Measurements from ENCODE around the gene SYT2.
A peak's percentile ranks its signal among the peaks of the same experiment; 100 is the strongest.
"Not testable (repeated sequence)": the region's sequence is repeated elsewhere in the genome, so short reads cannot be mapped to it uniquely, and the experiment has no call there.

Gene SYT2

GRCh38 chr1:202590975-202591411 is 119.3 kb downstream of the SYT2 start:
- no peak for DNase-seq (ENCODE audit: low read depth in 2 of 2)

DNA sequence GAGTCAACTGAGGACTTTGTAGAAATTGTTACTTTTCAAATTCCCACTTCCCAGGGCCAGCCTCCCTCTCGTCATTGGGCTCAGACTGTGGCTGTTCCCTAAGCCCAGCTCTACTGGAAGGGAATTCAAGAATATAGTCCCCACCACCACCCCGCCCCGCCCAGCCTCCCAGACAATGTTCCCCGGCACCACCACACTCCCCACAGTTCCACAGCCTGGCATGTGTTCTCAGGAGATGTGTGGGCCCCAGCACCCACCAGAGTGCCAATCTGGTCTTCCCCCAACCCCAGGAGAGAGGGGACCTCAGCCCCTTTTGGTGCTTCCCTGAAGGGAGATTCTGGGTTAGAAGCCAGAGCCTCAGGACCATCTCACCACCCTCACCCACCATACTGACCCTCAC is 120.1 kb downstream of the SYT2 start:
- DNase-seq (ENCODE audit: low read depth in 2 of 2), result no peak

DNA sequence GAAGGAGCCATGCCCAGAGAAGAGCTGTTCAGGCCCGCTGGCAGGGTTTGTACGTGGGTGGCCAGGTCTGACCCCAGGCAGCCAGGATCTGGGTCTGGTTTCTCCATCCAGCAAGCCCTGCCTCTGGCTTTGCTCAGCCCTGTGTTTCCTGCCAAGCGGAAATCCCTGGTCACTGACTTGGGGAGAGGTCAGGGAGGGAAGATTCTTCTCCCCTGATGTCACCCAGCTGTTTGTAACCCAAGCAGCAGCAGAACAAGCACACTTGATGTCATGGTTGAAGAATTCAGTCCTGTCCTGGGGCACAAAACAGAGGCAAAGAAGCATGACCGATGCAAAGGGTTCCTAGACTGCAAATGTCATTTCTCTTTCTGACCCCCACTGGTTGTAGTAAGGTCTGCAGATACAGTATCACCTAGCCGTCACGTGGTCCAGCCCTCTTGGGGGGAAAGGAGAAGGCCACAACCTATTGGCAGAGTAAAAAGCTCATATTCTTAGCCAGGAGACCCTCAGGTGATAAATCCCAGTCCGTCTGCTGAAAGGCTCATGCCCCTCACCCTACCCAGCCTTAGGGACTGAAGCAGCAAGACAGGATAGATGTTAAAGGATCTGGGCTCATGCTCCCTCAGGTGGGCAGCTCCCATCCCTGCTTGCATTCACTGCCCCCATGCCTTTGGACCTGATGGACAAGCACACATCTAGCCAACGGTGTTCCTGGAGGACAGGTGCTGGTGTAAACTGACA is 120.9 kb downstream of the SYT2 start:
- DNase-seq (ENCODE audit: low read depth in 2 of 2), result peak; percentile 88 to 90

DNA sequence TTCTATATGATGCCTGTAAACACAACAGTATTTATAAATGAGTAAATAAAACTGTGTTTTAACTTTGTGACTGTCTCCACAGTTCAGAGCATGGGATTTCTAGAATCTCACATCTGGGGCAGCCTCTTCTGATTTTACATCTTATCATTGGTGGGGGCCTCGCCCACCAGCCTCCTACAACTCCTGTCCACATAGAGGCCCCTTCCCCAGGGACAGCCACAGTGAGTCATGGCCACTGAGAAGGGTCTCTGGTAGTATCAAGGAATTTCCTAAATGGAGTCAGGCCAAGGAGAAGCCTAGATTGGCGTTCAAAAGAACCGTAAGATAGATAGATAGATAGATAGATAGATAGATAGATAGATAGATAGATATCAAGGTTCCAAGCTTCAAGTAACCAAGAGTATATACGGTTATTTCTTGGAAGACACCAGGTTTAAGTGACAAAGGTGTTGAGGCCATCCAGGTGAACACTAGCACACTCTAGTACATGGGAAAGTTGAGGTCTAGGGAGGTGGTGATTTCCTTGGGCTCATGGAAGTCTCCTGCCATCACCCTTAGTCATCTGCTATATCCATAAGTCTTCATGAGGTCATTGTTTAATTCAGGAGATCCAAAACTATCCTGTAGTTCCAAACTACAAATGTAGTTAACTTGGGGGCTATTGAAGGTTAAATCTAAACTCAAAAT is 121.6 kb downstream of the SYT2 start:
- no peak for DNase-seq (ENCODE audit: low read depth in 2 of 2)

DNA sequence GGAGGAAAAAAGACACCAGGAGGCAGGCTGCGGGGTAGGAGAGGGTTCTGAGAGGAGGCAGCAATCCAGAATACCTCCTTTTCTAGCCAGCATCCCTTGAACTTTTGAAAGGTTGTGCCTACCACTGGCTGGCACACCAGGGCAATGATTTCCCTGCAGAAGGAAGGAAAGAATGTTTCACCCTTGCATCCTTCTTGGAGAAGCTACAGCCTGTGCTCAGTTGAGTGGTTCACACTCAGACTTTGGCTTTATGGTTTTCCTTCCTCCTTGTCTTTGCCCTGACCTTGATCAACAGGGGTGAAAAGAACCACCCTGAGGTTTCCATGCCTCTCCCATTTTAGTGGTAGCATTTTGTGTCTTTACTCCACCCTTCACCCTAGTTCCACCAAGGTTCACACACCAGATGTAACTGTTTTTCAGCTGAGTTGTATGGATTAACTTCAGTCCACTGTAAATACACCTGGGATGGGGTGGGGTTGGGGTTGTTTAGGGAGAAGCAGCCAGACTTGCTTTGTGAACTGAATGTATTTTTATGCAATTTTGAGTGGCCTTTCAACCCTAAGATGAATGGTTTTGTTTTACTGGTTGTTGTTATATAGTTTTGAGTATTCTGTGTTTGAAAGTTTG is 122.3 kb downstream of the SYT2 start:
- no peak for DNase-seq (ENCODE audit: low read depth in 2 of 2)

DNA sequence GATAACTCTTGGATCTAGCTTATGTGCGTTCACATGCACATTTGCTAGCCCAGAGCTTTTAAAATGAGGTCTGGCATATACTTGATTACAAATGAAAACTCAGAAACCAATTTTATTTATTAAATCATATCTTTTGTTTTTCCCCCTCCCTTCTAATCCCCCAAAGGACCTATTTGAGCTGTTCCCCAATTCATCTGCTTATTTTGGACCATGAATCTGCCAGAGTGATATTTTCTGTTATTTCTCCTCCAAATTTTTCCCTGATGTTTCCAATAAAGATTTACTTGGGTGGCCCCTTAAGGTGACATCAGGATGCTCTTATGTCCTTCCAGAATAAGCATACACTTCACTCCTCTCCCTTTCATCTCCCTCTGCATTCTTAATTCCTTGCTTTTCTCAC is 123.4 kb downstream of the SYT2 start:
- DNase-seq (ENCODE audit: low read depth in 2 of 2), result no peak

DNA sequence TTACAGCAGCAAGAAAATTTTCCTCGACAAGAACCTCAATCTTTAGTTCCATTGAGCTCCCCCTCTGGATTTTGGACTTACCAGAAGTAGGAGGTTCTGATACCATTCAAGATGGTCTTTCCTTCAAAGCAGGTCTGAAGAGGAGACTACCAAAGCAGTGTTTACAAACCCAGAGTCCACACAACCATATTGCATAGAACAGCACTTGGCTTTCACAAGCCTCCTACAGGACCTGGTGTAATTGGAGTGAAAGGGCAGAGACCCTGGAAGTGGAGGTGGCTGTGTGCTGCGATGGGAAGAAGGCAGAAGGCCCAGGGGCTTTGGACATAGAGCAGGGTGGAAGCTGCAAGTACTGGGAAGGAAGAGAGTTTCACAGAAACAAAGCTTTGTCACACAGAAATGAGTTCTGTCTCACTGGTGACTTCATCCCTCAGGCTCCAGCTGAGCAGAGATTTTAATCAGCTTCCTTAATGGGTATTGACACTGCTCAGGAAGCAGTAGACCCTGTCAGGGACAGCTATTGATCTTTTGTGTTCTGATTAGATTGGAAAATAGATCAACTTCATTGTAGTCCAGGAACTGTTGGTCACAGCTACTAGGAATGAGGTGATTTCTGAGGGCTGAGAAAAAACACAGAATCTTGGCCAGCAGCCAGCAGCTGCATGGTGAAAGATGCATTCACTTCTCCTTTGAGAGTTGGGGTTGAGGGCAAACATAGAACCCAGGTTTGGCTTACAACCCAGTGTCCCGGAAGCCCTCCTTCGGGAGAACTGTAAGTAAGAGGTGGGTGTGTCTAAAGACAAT is 124.0 kb downstream of the SYT2 start:
- DNase-seq (ENCODE audit: low read depth in 2 of 2), result no peak

DNA sequence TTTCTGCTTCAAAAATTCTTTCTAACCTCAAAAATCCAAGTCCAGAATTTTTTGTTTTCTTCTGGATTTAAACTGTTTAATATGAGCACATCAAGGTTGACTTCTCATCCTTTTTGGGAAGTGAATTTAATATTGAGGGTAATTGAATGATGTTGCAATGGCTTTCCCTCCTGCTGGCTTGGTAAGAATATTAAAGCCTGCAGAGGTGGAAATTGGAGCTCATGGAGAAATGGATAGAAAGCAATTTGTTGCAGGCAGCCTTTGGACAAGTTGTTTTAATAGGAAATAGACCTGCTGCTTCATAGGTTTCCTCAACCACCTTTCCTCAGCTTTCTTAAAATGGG is 124.7 kb downstream of the SYT2 start:
- peak; percentile 67 to 70 for DNase-seq (ENCODE audit: low read depth in 2 of 2)

GRCh38 chr1:202584707-202585589 is 125.3 kb downstream of the SYT2 start:
- no peak for DNase-seq (ENCODE audit: low read depth in 2 of 2)

DNA sequence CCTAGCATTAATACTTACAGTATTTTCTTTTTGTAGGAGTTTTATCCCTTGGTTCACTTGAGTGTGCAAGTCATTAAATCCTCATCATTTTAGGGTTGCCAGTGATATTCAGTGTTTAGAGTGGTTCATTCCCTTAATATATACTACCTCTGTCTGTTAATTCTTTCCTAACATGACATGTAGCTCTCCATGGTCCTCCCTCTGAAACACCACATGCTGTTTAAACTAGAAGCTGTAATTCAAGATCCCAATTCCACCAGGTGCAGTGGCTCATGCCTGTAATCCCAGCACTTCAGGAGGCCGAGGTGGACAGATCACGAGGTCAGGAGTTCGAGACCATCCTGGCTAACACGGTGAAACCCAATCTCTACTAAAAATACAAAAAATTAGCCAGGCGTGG is 127.9 kb downstream of the SYT2 start:
- not testable (repeated sequence) for DNase-seq (ENCODE audit: low read depth in 2 of 2)

- DNase-seq (ENCODE audit: low read depth in 2 of 2), result peak in 1 of 2 experiments; percentile 57
Observed at GRCh38 chr1:202580619-202581018, 129.6 kb downstream of the SYT2 start.

DNA sequence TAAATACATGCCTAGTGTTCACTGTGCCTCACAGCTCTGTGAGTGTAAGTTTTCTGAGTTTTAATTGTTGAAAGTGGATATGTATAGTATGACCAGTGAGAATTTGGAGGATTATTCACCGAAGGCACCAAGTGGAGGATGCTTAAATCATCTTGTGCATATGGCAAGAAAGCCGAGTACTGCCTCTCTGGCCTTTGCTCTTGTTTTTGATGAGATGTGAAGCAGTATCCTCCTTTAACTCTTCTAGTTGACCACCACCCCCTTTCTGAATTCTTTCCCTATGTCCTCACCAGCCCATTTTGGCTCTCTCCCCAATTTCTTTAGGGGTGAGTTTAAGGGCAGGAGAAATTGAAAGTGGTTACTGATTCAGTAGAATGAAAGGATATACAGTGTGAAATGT is 130.4 kb downstream of the SYT2 start:
- DNase-seq (ENCODE audit: low read depth in 2 of 2), result peak; percentile 93 to 94

DNA sequence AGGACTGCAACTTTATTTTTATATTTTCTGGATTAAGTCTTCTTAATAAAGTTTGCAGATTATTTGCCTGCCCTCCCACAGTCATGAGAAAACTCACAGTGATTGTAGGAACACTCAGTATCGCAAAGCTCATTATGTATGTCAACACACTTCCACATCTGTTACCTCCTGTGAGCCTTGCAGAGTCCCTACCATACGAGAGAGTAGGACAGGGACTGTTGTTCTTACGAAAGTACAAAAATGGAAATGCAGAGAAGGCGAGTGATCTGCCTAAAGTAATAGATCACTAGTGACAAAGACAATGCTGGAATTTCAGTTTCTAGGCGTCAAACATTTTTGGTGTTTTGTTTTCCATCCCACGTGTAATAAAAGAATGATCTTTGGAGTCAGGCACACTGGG is 131.7 kb downstream of the SYT2 start:
- DNase-seq (ENCODE audit: low read depth in 2 of 2), result peak in 1 of 2 experiments; percentile 52

DNA sequence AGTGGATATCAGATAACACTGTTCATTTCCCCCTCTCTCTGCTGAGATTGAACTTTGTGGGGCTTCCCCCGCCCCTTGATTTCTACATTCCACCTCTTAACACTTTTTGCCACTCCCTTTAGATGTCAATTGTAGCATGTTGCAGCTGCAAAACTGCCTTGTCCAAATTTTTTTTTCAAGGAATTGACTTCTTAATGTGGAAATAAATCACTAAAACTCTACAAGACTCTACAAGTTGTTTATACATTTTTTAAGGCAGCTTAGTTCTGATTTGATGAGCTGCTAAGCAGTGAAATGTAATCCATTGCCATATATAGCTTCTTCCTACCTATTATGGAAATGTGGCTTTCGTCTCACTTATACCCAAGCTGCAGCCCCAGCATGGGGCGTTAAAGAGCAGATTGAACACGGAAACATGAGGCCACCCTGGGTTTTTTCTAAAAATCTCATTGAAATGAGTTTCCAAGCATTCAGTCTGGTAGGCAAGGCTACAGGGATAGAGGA is 132.2 kb downstream of the SYT2 start:
- DNase-seq (ENCODE audit: low read depth in 2 of 2), result peak; percentile 96

GRCh38 chr1:202577381-202577780 is 132.9 kb downstream of the SYT2 start:
- DNase-seq (ENCODE audit: low read depth in 2 of 2), result peak in 1 of 2 experiments; percentile 14

DNA sequence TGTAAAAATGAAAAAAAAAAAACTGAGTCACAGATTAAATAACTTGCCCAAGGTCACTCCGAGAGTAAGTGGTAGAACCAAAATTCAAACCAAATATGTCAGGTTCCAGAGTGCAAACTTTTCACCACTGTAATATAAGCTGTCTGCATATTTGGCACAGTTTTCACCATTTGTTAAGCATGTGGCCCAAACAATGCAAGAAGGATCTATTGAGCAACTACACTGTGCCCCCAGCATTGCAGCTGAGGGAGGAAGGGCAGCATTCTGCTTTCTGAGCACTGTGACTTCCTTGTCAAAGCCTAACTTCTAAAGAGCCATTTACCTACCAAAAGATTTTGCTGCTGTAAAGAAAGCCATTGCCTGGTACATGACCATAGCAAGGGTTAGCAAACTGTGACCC is 133.4 kb downstream of the SYT2 start:
- DNase-seq (ENCODE audit: low read depth in 2 of 2), result peak; percentile 88 to 89

GRCh38 chr1:202575918-202576653 is 134.2 kb downstream of the SYT2 start:
- no peak for DNase-seq (ENCODE audit: low read depth in 2 of 2)

DNA sequence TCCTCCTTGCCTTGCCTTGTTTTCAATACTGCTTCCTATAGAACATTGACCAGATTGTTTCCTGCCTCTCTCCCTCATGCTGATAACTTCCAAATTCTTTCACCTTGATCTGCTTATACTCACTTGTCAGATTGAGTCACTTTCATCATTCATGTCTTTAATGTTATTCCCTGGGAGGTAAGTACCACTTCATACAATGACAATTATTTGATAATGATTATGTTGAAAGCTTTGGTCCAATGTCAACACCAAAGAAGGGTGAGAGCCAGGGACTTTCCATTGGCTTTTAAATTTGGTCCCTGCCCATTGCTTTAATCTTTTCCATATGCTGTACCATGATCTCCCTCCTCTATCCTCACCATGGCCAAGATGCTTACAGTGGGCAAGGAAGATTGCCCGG is 137.4 kb downstream of the SYT2 start:
- no peak for DNase-seq (ENCODE audit: low read depth in 2 of 2)

- no peak for DNase-seq (ENCODE audit: low read depth in 2 of 2)
Observed at GRCh38 chr1:202571719-202572339, 138.4 kb downstream of the SYT2 start.
